ENCODE results near the gene MARVELD1. TPM values are rescaled to one million over a fixed set of nuclear protein-coding genes. Genes with fewer than 3 reads are reported as not detected.

Gene MARVELD1
- total and polyA plus RNA-seq, 5 experiments from 2014 or later = 0.06 to 2.0 (median 0.30) TPM

GRCh38 chr10:97764519-97764931 is 51.0 kb downstream of the MARVELD1 start:
- Mint-ChIP-seq H3K9me3 (no peaks in the 10 kb centered on the region), H3K4me3 (no peak overlapping the region), H3K4me1 (peaks cover 8 to 28% (median 21%) of the 10 kb centered on the region in 4 donors), H3K27me3 (peaks cover 0 to 3% (median 0%) of the 10 kb centered on the region in 5 donors), H3K36me3 (peaks cover 0 to 15% (median 13%) of the 10 kb centered on the region in 3 donors), H3K27ac (peak overlapping the region in 3 of 10 donors; percentile 25 to 66 (median 63))
- ATAC-seq (no peak), DNase-seq (peak in 1 of 10 donors; percentile 41)
- POLR2A ChIA-PET = interaction anchor here (1.8 to 5.4 kb wide), 2 partner anchors 16 to 28 kb away, joined by 5 to 34 read pairs; partner anchors contain the start of gene ZFYVE27

GRCh38 chr10:97765201-97765600 is 51.7 kb downstream of the MARVELD1 start:
- Mint-ChIP-seq H3K4me3 (no peak overlapping the region), H3K9me3 (no peaks in the 10 kb centered on the region), H3K36me3 (peaks cover 0 to 13% (median 12%) of the 10 kb centered on the region in 3 donors), H3K27me3 (peaks cover 0 to 8% (median 0%) of the 10 kb centered on the region in 5 donors), H3K4me1 (peaks cover 11 to 32% (median 24%) of the 10 kb centered on the region in 4 donors), H3K27ac (peak overlapping the region in 2 of 10 donors; percentile 57 to 63)
- DNase-seq (peak in 1 of 10 donors; percentile 45), ATAC-seq (no peak)
- POLR2A ChIA-PET = interaction anchor here (0.8 to 5.4 kb wide), 4 partner anchors 16 to 29 kb away, joined by 3 to 34 read pairs (median 5); partner anchors contain the start of gene ZFYVE27

GRCh38 chr10:97766106-97766810 is 52.7 kb downstream of the MARVELD1 start:
- Mint-ChIP-seq H3K36me3 (peaks cover 0 to 13% (median 8%) of the 10 kb centered on the region in 3 donors), H3K9me3 (no peaks in the 10 kb centered on the region), H3K27me3 (peaks cover 0 to 16% (median 6%) of the 10 kb centered on the region in 5 donors), H3K4me3 (no peak overlapping the region), H3K27ac (peak overlapping the region in 3 of 10 donors; percentile 7 to 63 (median 40)), H3K4me1 (peaks cover 18 to 43% (median 30%) of the 10 kb centered on the region in 4 donors)
- DNase-seq (peak in 1 of 10 donors; percentile 43), ATAC-seq (no peak)
- POLR2A ChIA-PET = interaction anchor here (0.8 to 5.4 kb wide), 6 partner anchors 15 to 102 kb away, joined by 3 to 34 read pairs (median 5); partner anchors contain the start of genes GOLGA7B and ZFYVE27

- ATAC-seq (no peak), DNase-seq (peak in 1 of 10 donors; percentile 59)
- H3K9me3 Mint-ChIP-seq = no peaks in the 10 kb centered on the region
- H3K4me3 Mint-ChIP-seq = no peak overlapping the region
- peaks cover 0 to 6% (median 2%) of the 10 kb centered on the region in 3 donors for H3K36me3 Mint-ChIP-seq
- peaks cover 21 to 50% (median 30%) of the 10 kb centered on the region in 4 donors for H3K4me1 Mint-ChIP-seq
- peak overlapping the region in 2 of 10 donors; percentile 22 to 59 for H3K27ac Mint-ChIP-seq
- POLR2A ChIA-PET = interaction anchor here (0.7 to 2.2 kb wide), 4 partner anchors 14 to 82 kb away, joined by 3 to 5 read pairs (median 5); partner anchors contain the start of gene GOLGA7B
- peaks cover 2 to 22% (median 9%) of the 10 kb centered on the region in 5 donors for H3K27me3 Mint-ChIP-seq
These were observed 53.7 kb downstream of the MARVELD1 start for GRCh38 chr10:97766996-97767924.

Other genes with a start within 250 kb of the MARVELD1 start
- gene MMS19, start 215.3 kb upstream of the MARVELD1 start, total RNA-seq = 100 to 1,000 TPM; 106 to 111 TPM
- 10 to 100 TPM; 31.2 to 37.3 (median 32.4) TPM for gene MMS19, start 215.3 kb upstream of the MARVELD1 start, polyA plus RNA-seq
- 1 to 10 TPM; 1.6 to 2.7 TPM for gene UBTD1, start 214.8 kb upstream of the MARVELD1 start, total RNA-seq
- gene UBTD1, start 214.8 kb upstream of the MARVELD1 start, polyA plus RNA-seq = 1 to 10 TPM; 1.2 to 2.5 (median 1.3) TPM
- gene ANKRD2, start 141.0 kb upstream of the MARVELD1 start, total RNA-seq = not detected
- gene ANKRD2, start 141.0 kb upstream of the MARVELD1 start, polyA plus RNA-seq = not detected
- not detected for gene HOGA1, start 129.3 kb upstream of the MARVELD1 start, total RNA-seq
- gene HOGA1, start 129.3 kb upstream of the MARVELD1 start, polyA plus RNA-seq = not detected
- not detected for gene C10orf62, start 124.0 kb upstream of the MARVELD1 start, total RNA-seq
- not detected for gene C10orf62, start 124.0 kb upstream of the MARVELD1 start, polyA plus RNA-seq
- gene MORN4, start 80.2 kb upstream of the MARVELD1 start, total RNA-seq = 1 to 10 TPM; 1.6 to 3.1 TPM
- 1 to 10 TPM; 1.9 to 6.2 (median 4.6) TPM for gene MORN4, start 80.2 kb upstream of the MARVELD1 start, polyA plus RNA-seq
- 1 to 10 TPM; 8.8 to 9.4 TPM for gene PI4K2A, start 73.1 kb upstream of the MARVELD1 start, total RNA-seq
- gene PI4K2A, start 73.1 kb upstream of the MARVELD1 start, polyA plus RNA-seq = 1 to 10 TPM; 6.5 to 8.9 (median 8.3) TPM
- 1 to 10 TPM; 2.9 to 3.1 TPM for gene AVPI1, start 26.5 kb upstream of the MARVELD1 start, total RNA-seq
- gene AVPI1, start 26.5 kb upstream of the MARVELD1 start, polyA plus RNA-seq = 1 to 10 TPM; 2.2 to 3.8 (median 3.2) TPM
- 10 to 100 TPM; 60.7 to 64.4 TPM for gene ZFYVE27, start 23.4 kb downstream of the MARVELD1 start, total RNA-seq
- gene ZFYVE27, start 23.4 kb downstream of the MARVELD1 start, polyA plus RNA-seq = 10 to 100 TPM; 29.1 to 37.9 (median 34.1) TPM
- gene SFRP5, start 58.3 kb downstream of the MARVELD1 start, total RNA-seq = 10 to 100 TPM; 13.6 to 14.4 TPM
- gene SFRP5, start 58.3 kb downstream of the MARVELD1 start, polyA plus RNA-seq = 10 to 100 TPM; 12.3 to 39.5 (median 20.1) TPM
- gene GOLGA7B, start 136.1 kb downstream of the MARVELD1 start, total RNA-seq = 1 to 10 TPM; 5.5 to 8.1 TPM
- gene GOLGA7B, start 136.1 kb downstream of the MARVELD1 start, polyA plus RNA-seq = under 1 TPM; 0.35 to 0.61 (median 0.44) TPM